Hematopoietic multipotent progenitor cell treated with erythropoietin and hydrocortisone succinate and interleukin-3 and kit ligand, for 17 days (in vitro differentiated cells): ENCODE measurements around the gene TXK.

Source experiments
- DNase-seq: peaks from one replicate; pipeline ENCODE4 v3.0.0-alpha.2; 2015; ENCODE audit warnings: low spot score

Gene TXK

GRCh38 chr4:48021100-48021499, 113.0 kb downstream of the TXK start:
- no peak for DNase-seq

DNA sequence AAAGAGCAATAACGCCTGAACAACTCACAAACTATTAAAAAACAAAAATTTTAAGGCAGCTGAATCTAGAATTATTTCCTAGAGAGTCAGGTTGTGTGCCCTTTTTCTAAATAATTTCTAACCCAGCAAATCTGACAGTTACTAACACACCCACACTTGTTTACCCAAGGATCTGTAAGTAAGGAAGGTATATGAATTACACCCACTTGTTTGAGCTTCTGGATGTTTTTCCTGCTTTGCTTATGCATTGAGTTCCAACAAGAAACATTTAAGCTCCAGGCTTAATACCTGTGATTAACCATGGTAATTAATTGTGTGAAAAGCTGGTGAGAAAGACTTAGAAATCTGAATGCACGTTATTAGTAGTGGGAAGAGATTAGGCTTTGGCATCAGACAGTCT, 115.9 kb downstream of the TXK start:
- DNase-seq, result no peak

DNA sequence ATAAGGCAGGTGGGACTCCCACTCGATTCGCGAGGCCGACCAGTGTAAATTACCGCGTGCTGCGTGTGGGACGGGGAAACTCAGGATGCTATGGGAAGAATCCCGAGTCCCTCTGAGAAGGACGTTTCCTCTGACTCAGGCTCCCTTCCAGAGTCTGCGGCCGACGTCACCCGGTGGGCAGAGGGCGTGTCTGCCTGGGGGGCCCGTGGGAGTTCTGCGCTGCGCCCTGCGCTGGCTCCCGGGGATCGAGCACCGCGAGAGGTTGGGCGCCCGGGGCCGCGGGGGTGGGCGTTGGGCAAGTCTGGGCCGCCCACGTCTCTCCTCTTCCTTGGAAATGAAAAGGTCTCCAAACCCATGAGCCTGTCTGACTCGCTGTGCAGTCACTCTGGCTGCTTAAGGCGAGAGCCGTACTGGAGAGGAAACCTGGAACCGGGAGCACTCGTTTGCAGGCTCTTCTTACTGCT, 116.9 kb downstream of the TXK start:
- DNase-seq, result no peak
